ENCODE measurements around the gene IL34.

DNA sequence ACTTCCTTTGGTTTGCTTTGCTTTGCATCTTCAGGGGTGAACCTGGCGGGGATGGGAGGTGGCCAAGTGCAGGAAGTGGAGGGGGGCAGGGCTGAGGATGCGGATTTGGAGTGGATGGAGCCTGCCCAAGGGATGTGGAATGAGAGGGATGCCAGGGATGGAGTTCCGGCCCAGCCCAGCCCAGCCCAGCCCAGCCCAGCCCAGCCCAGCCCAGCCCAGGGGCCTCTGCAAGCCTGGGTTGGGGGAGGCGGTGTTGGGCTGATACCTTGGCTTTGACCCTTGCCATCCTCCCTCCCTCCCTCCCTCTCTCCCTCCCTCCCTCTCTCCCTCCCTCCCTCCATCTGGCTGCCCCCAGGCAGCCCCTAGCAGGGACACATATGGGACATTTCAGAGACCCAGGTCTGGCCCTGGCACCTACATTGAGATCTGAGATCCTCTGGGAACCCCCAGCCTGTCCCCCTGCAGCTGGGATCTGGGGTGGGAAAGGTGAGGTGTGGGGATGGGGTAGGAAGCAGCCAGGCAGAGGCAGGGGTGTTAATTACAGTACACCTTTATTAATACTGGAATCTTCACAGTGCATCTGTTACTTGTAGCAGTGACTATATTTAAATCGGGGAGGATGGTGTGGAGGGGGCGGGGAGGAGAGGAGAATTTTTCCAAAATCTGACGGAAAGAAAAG, 14.5 kb downstream of the IL34 start:
- TF ChIP-seq CTCF (IDR thresholded peaks at IDR 0.05), result no peak
- TF ChIP-seq POLR2A (IDR thresholded peaks at IDR 0.05), result no peak

All from upper lobe of left lung (tissue), 4 donors.